ENCODE results near the gene GTF2H4.

Gene GTF2H4

GRCh38 chr6:30947231-30947630 is 39.2 kb downstream of the GTF2H4 start:
- Histone ChIP-seq H3K27me3 (replicated peaks; ENCODE audit: control insufficient read depth, insufficient read depth, low read length) (no peaks in the 10 kb centered on the region), H3K4me3 (replicated peaks; ENCODE audit: low read depth, low read length) (no peak overlapping the region), H3K36me3 (ENCODE audit: control insufficient read depth, insufficient read depth, low read length) (no peaks in the 10 kb centered on the region)
- no peak for TF ChIP-seq CTCF (IDR thresholded peaks at IDR 0.05; ENCODE audit: insufficient read depth, low read length, poor library complexity, severe bottlenecking)
- DNase-seq (ENCODE audit: extremely low read depth, insufficient read length) = no peak

GRCh38 chr6:30948811-30949210 is 40.8 kb downstream of the GTF2H4 start:
- Histone ChIP-seq H3K27me3 (replicated peaks; ENCODE audit: control insufficient read depth, insufficient read depth, low read length) (no peaks in the 10 kb centered on the region), H3K36me3 (ENCODE audit: control insufficient read depth, insufficient read depth, low read length) (no peaks in the 10 kb centered on the region), H3K4me3 (replicated peaks; ENCODE audit: low read depth, low read length) (no peak overlapping the region)
- TF ChIP-seq CTCF (IDR thresholded peaks at IDR 0.05; ENCODE audit: insufficient read depth, low read length, poor library complexity, severe bottlenecking) = no peak
- DNase-seq (ENCODE audit: extremely low read depth, insufficient read length) = no peak

- no peak overlapping the region for H3K4me3 ChIP-seq (replicated peaks; ENCODE audit: low read depth, low read length)
- TF ChIP-seq CTCF (IDR thresholded peaks at IDR 0.05; ENCODE audit: insufficient read depth, low read length, poor library complexity, severe bottlenecking) = no peak
- no peaks in the 10 kb centered on the region for H3K36me3 ChIP-seq (ENCODE audit: control insufficient read depth, insufficient read depth, low read length)
- DNase-seq (ENCODE audit: extremely low read depth, insufficient read length) = peak; percentile 30
- H3K27me3 ChIP-seq (replicated peaks; ENCODE audit: control insufficient read depth, insufficient read depth, low read length) = no peaks in the 10 kb centered on the region
Measured at GRCh38 chr6:30951907-30952469, 44.0 kb downstream of the GTF2H4 start.

GRCh38 chr6:30954631-30955366 is 46.8 kb downstream of the GTF2H4 start:
- no peak for DNase-seq (ENCODE audit: extremely low read depth, insufficient read length)
- Histone ChIP-seq H3K36me3 (ENCODE audit: control insufficient read depth, insufficient read depth, low read length) (no peaks in the 10 kb centered on the region), H3K4me3 (replicated peaks; ENCODE audit: low read depth, low read length) (peak overlapping the region; percentile 54), H3K27me3 (replicated peaks; ENCODE audit: control insufficient read depth, insufficient read depth, low read length) (no peaks in the 10 kb centered on the region)
- no peak for TF ChIP-seq CTCF (IDR thresholded peaks at IDR 0.05; ENCODE audit: insufficient read depth, low read length, poor library complexity, severe bottlenecking)

DNA sequence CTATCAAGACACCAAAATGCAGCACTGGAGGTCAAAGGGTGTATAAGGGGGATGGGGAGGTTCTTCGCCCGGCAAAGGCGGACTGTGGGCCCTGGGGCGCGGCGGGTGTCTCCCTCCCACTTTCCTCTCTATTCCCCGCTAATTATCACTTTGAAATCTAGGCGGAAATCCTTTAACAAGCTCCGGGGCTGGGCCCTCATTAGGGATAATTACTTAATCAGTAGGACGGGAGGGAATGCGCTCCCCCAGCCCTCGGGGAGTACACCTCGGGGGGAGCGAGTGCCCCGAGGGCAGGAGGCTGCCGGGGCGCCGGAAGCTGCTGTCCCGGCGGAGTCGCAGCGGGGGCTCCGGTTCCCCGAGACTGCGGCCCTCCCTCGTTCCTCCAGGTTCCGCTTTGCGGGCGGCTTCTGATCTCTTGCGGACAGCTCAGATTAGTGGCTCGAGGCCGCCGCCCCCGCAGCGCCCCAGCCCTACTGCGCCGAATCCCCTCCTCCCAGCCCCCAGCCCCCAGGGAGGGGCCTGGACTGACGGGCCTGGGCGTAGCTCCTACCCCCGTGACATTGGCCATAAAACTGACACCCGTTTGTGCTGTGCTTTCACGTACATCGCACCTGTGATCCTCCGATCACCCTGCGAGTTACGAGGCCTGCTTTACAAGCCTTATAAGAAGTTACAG is 47.5 kb downstream of the GTF2H4 start:
- no peak for TF ChIP-seq CTCF (IDR thresholded peaks at IDR 0.05; ENCODE audit: insufficient read depth, low read length, poor library complexity, severe bottlenecking)
- Histone ChIP-seq H3K4me3 (replicated peaks; ENCODE audit: low read depth, low read length) (peak overlapping the region; percentile 54), H3K36me3 (ENCODE audit: control insufficient read depth, insufficient read depth, low read length) (no peaks in the 10 kb centered on the region), H3K27me3 (replicated peaks; ENCODE audit: control insufficient read depth, insufficient read depth, low read length) (no peaks in the 10 kb centered on the region)
- peak; percentile 92 for DNase-seq (ENCODE audit: extremely low read depth, insufficient read length)

All from GM06990 (cell line).